ENCODE measurements around the gene ATRNL1.

The ATRNL1 gene

GRCh38 chr10:115073796-115074195 lies 19.4 kb upstream of the ATRNL1 start:
- Histone ChIP-seq H3K4me3 (ENCODE audit: low read depth, low read length) (no peak overlapping the region), H3K27me3 (replicated peaks) (no peaks in the 10 kb centered on the region), H3K27ac (no peak overlapping the region), H3K36me3 (replicated peaks) (no peaks in the 10 kb centered on the region)
- no peak for TF ChIP-seq CTCF (IDR thresholded peaks at IDR 0.05; ENCODE audit: low read depth, low read length, missing control alignments)
- in situ Hi-C loops (cut with HindIII; ENCODE audit: low pct_ligation_motif_present, low sequenced_read_pairs), result no loop called here
- no peak for DNase-seq

DNA sequence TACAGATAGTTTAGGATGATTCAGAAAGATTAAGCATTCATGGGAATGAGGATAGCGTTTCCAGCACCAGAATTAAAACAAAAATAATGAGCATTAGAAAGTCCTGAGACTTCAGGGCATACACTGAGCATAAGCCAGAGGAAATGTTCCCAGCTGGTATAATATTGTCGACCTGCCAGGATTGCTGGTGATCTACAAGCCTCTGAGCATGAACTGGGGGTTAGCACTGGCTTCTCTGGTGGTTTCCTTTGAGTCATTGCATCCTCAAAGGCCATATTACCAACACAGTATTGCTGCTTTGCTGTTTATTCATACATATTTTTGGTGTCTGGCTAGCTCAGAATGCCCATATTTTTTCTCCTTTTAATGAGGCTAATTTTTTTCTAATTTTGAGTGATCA lies 10.7 kb upstream of the ATRNL1 start:
- H3K36me3 ChIP-seq (replicated peaks), result no peaks in the 10 kb centered on the region
- in situ Hi-C loops (cut with HindIII; ENCODE audit: low pct_ligation_motif_present, low sequenced_read_pairs), result loop anchor here (25.0 kb wide), 1 partner anchor 195 kb away; no protein-coding TSS in a partner anchor
- no peaks in the 10 kb centered on the region for H3K27me3 ChIP-seq (replicated peaks)
- peak; percentile 84 for DNase-seq
- no peak overlapping the region for H3K4me3 ChIP-seq (ENCODE audit: low read depth, low read length)
- TF ChIP-seq CTCF (IDR thresholded peaks at IDR 0.05; ENCODE audit: low read depth, low read length, missing control alignments), result no peak
- H3K27ac ChIP-seq, result no peak overlapping the region

- Histone ChIP-seq H3K36me3 (replicated peaks) (no peaks in the 10 kb centered on the region), H3K27ac (no peak overlapping the region), H3K27me3 (replicated peaks) (no peaks in the 10 kb centered on the region), H3K4me3 (ENCODE audit: low read depth, low read length) (no peak overlapping the region)
- in situ Hi-C loops (cut with HindIII; ENCODE audit: low pct_ligation_motif_present, low sequenced_read_pairs), result loop anchor here (25.0 kb wide), 1 partner anchor 197 kb away; no protein-coding TSS in a partner anchor
- no peak for DNase-seq
- no peak for TF ChIP-seq CTCF (IDR thresholded peaks at IDR 0.05; ENCODE audit: low read depth, low read length, missing control alignments)
Measured at GRCh38 chr10:115084277-115084850, 8.8 kb upstream of the ATRNL1 start.

DNA sequence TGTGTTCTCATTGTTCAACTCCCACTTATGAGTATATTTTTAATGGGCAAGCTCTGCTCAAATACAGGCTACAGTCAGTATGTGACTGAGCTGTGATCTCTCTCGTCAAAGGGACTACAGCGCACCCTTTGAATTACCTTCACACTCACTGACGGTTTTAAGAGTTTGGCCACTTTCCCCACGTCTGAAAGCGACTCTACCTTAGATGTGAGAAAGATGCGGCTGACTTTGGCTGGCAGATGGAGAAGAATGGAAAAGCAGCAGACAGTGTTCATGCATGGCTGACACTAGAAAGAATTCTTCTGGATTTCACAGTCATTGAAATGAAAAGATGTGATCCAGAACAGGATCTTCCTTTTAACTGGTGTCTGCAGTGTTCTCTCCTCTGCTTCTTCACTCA lies 2.0 kb upstream of the ATRNL1 start:
- Histone ChIP-seq H3K36me3 (replicated peaks) (no peaks in the 10 kb centered on the region), H3K27ac (no peak overlapping the region), H3K4me3 (ENCODE audit: low read depth, low read length) (no peak overlapping the region), H3K27me3 (replicated peaks) (no peaks in the 10 kb centered on the region)
- no peak for DNase-seq
- in situ Hi-C loops (cut with HindIII; ENCODE audit: low pct_ligation_motif_present, low sequenced_read_pairs), result loop anchor here (25.0 kb wide), 1 partner anchor 204 kb away; no protein-coding TSS in a partner anchor
- no peak for TF ChIP-seq CTCF (IDR thresholded peaks at IDR 0.05; ENCODE audit: low read depth, low read length, missing control alignments)

- in situ Hi-C loops (cut with HindIII; ENCODE audit: low pct_ligation_motif_present, low sequenced_read_pairs), result loop anchor here (25.0 kb wide), 1 partner anchor 205 kb away; no protein-coding TSS in a partner anchor
- TF ChIP-seq CTCF (IDR thresholded peaks at IDR 0.05; ENCODE audit: low read depth, low read length, missing control alignments), result no peak
- Histone ChIP-seq H3K27ac (no peak overlapping the region), H3K36me3 (replicated peaks) (no peaks in the 10 kb centered on the region), H3K27me3 (replicated peaks) (no peaks in the 10 kb centered on the region), H3K4me3 (ENCODE audit: low read depth, low read length) (peak overlapping the region; percentile 70)
- DNase-seq, result peak; percentile 25
Measured at GRCh38 chr10:115092258-115092554, 959 bp upstream of the ATRNL1 start.
